ENCODE measurements around the gene FGGY. TPM values are rescaled to one million over a fixed set of nuclear protein-coding genes. Genes with fewer than 3 reads are reported as not detected.

FGGY gene
- total RNA-seq, 4 donors from 2014 or later = 23.3 to 26.4 (median 25.3) TPM

DNA sequence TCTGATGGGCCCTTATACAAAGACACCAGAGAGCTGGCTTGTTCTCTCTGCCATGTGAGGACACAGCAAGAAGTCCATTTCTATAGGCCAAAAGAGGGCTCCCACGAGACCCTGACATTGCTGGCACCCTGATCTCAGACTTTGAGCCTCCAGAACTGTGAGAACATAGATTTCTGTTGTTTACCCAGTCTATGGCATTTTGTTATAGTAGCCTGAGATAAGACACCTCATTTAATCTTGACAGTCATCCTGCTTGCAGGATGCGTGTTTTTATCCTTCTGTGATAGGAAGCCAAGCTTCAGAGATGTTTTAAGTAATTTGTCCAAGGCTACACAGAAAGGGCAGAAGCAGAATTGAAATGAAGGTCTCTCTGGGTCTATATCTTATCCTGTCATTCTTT is 379.0 kb downstream of the FGGY start:
- DNase-seq (ENCODE audit: extremely low spot score) = peak; percentile 42
- Histone ChIP-seq H3K9me3 (no peaks in the 10 kb centered on the region), H3K36me3 (no peaks in the 10 kb centered on the region), H3K27ac (replicated peaks in 1 of 4) (peak overlapping the region in 1 of 4 donors; percentile 67), H3K4me1 (peaks cover 17 to 54% (median 46%) of the 10 kb centered on the region in 4 donors), H3K27me3 (no peaks in the 10 kb centered on the region), H3K4me3 (no peak overlapping the region)
- TF ChIP-seq POLR2A (IDR thresholded peaks at IDR 0.05; ENCODE audit: low read depth) (no peak), POLR2AphosphoS5 (IDR thresholded peaks at IDR 0.05) (no peak), EP300 (IDR thresholded peaks at IDR 0.05) (no peak)
- TF ChIP-seq, protein P1, sequence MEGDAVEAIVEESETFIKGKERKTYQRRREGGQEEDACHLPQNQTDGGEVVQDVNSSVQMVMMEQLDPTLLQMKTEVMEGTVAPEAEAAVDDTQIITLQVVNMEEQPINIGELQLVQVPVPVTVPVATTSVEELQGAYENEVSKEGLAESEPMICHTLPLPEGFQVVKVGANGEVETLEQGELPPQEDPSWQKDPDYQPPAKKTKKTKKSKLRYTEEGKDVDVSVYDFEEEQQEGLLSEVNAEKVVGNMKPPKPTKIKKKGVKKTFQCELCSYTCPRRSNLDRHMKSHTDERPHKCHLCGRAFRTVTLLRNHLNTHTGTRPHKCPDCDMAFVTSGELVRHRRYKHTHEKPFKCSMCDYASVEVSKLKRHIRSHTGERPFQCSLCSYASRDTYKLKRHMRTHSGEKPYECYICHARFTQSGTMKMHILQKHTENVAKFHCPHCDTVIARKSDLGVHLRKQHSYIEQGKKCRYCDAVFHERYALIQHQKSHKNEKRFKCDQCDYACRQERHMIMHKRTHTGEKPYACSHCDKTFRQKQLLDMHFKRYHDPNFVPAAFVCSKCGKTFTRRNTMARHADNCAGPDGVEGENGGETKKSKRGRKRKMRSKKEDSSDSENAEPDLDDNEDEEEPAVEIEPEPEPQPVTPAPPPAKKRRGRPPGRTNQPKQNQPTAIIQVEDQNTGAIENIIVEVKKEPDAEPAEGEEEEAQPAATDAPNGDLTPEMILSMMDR (IDR thresholded peaks at IDR 0.05) = no peak
- WGBS = 90% methylated on average over 2 of the region's 2 CpGs
- intact Hi-C loops (cut with DNase I) = no loop called here

DNA sequence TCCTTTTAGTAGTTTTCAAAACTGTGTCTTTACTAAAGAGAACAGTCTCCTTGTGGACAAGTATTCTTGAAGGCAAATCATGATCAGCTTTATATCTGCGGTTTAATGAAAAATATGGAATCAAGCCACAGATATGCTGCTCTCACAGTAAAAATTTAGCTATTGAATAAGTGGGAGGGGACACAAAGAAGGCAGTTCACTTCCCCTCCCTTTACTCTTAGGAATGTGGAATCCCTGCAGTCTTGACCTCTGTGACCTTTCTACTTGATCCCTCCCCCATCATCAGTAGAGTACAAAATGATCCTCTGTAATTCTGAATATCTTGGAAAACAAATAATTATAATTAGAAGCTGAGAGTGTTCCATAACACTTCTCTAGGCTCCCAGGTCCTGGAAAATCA is 381.1 kb downstream of the FGGY start:
- H3K4me1 ChIP-seq = peaks cover 17 to 68% (median 59%) of the 10 kb centered on the region in 4 donors
- WGBS = 91% methylated on average over 1 of the region's 1 CpG
- H3K27ac ChIP-seq (replicated peaks in 1 of 4) = peak overlapping the region in 3 of 4 donors; percentile 18 to 25 (median 24)

DNA sequence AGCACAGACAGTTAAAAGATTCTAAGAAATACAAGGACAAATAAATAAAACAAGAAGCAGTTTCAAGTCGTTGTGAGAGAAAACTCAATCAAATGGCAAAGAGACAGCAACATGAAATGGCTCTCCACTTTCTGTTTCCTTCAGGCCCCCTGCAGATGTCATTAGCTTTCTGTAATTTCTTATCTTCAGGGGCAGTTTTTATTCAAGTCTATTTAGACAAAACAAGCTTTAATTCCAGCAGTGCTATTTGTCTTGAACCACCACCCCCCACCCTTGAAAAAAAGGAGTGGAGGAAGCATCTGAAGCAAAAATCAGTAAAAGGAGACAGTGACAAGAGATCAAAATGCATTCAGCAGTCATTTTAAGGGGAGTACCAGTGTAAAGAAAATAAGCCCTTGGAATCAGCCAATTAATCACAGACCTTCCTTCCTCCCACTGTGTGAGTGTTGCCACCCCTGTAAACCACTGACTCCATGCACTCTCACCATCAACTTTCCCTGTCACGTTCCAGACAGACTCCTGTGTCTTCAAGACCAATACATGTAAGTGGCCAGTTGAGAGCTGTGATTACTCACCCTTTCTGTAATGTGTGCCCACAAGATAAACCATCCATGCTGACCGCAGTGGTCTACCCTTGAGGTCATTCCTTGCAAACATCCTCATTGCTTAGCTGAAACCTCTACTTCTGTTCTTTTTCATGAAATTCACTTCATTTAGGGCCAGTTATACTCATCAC is 381.8 kb downstream of the FGGY start:
- Histone ChIP-seq H3K27ac (replicated peaks in 1 of 4) (peak overlapping the region; percentile 18 to 30 (median 24)), H3K27me3 (no peaks in the 10 kb centered on the region), H3K4me1 (peaks cover 16 to 70% (median 61%) of the 10 kb centered on the region in 4 donors), H3K4me3 (no peak overlapping the region), H3K36me3 (no peaks in the 10 kb centered on the region), H3K9me3 (no peaks in the 10 kb centered on the region)
- intact Hi-C loops (cut with DNase I) = no loop called here
- TF ChIP-seq, protein P1 (IDR thresholded peaks at IDR 0.05) = no peak
- no peak for TF ChIP-seq EP300 (IDR thresholded peaks at IDR 0.05)
- 65% methylated on average over 3 of the region's 3 CpGs for WGBS
- peak; percentile 82 for DNase-seq (ENCODE audit: extremely low spot score)

More for the DNA sequence above, 381.1 kb downstream of the FGGY start:
- H3K36me3 ChIP-seq = no peaks in the 10 kb centered on the region
- no peaks in the 10 kb centered on the region for H3K9me3 ChIP-seq
- TF ChIP-seq EP300 (IDR thresholded peaks at IDR 0.05) = no peak
- TF ChIP-seq, protein P1 (IDR thresholded peaks at IDR 0.05) = no peak
- no peak for TF ChIP-seq POLR2AphosphoS5 (IDR thresholded peaks at IDR 0.05)
- no peak for TF ChIP-seq POLR2A (IDR thresholded peaks at IDR 0.05; ENCODE audit: low read depth)
- H3K4me3 ChIP-seq = no peak overlapping the region
- no peaks in the 10 kb centered on the region for H3K27me3 ChIP-seq
- intact Hi-C loops (cut with DNase I) = no loop called here
- no peak for DNase-seq (ENCODE audit: extremely low spot score)

DNA sequence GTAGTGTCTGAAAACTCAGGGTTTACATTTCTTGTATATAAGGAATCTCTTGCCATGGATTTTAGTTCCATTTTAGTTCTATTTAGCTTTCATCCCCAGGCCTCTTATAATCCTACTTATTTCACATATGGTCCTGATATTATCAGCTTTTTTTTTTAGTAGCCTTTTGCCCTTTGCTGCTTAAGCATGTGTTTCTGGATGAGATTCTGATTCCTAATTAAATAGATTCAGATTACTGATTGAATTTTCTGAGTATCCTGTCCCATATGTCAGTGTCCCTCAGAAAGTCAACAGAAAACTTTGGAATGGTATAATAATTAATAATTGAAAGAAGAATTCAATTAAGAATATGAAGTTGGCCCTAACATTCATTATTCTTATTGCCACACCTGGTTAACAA is 383.1 kb downstream of the FGGY start:
- intact Hi-C loops (cut with DNase I) = loop anchor here (5.0 kb wide), 1 partner anchor 83 kb away; no protein-coding TSS in a partner anchor
- H3K4me3 ChIP-seq = no peak overlapping the region
- H3K27ac ChIP-seq (replicated peaks in 1 of 4) = no peak overlapping the region
- no peaks in the 10 kb centered on the region for H3K36me3 ChIP-seq
- H3K27me3 ChIP-seq = no peaks in the 10 kb centered on the region
- H3K4me1 ChIP-seq = peaks cover 9 to 66% (median 59%) of the 10 kb centered on the region in 4 donors
- DNase-seq (ENCODE audit: extremely low spot score) = no peak
- H3K9me3 ChIP-seq = no peaks in the 10 kb centered on the region
- no peak for TF ChIP-seq POLR2AphosphoS5 (IDR thresholded peaks at IDR 0.05)
- TF ChIP-seq, protein P1 (IDR thresholded peaks at IDR 0.05) = no peak
- no peak for TF ChIP-seq EP300 (IDR thresholded peaks at IDR 0.05)
- TF ChIP-seq POLR2A (IDR thresholded peaks at IDR 0.05; ENCODE audit: low read depth) = no peak

Measured in esophagus muscularis mucosa (tissue), 4 donors.